ENCODE data around the gene TMEM208. TPM values are rescaled to one million over a fixed set of nuclear protein-coding genes. Genes with fewer than 3 reads are reported as not detected.

Gene TMEM208
- total RNA-seq, 1 experiment from 2014 or later: 60.7 TPM

GRCh38 chr16:67256701-67257230, 29.8 kb downstream of the TMEM208 start:
- DNase-seq (ENCODE audit: low read depth, low spot score): no peak
- in situ Hi-C loops (cut with HindIII; ENCODE audit: low pct_unique_long_range_greater_than_20kb, low sequenced_read_pairs): no loop called here

GRCh38 chr16:67257486-67258160, 30.7 kb downstream of the TMEM208 start:
- in situ Hi-C loops (cut with HindIII; ENCODE audit: low pct_unique_long_range_greater_than_20kb, low sequenced_read_pairs): no loop called here
- no peak for DNase-seq (ENCODE audit: low read depth, low spot score)

DNA sequence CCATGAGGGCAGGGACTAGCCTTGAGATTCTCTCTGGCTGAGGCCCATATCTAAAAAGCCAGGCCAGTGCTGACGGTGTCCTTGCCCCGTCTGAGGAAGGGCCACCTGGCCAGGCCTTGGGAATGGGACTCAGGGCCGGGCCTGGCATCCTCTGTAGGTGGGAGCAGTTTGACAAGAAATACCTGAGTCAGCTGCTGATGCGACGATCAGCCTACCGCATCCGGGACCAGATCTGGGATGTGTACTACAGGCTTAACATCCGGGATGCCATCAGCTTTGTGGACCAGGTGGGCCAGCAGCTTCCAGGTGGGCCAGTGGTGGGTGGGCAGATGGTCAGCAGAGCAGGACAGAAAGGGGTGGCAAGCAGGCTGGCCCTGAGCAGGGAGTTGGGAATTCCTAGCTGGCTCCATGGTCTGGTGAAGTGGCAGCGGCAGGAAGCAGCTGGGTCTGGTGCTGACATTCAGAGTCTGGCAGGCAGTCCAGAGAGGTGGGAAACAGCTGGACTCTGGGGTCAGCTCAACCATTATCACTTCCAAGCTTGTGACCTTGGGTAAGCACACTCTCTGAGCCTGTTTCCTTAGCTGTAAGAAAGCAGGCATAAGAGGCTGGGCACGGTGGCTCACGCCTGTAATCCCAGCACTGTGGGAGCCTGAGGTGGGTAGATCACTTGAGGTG, 31.4 kb downstream of the TMEM208 start:
- in situ Hi-C loops (cut with HindIII; ENCODE audit: low pct_unique_long_range_greater_than_20kb, low sequenced_read_pairs): no loop called here
- no peak for DNase-seq (ENCODE audit: low read depth, low spot score)

DNA sequence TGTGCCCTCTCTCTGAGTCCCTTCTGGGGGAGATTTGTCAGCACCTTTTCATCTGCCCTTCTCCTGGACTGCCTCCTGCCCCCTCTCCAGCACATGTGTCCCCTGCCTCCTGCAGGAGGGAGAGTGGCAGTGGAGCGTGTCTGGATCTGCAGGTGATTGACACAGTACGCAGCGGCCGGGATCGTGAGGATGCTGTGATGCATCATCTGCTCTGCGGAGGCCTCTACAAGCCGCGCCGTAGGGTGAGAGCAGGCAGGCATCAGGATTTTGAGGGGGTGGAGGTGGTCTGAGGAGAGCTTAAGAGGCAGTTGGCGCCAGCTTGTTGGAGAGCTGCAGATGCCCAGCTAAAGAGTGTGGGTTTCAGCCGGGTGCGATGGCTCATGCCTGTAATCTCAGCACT, 32.8 kb downstream of the TMEM208 start:
- DNase-seq (ENCODE audit: low read depth, low spot score): no peak
- in situ Hi-C loops (cut with HindIII; ENCODE audit: low pct_unique_long_range_greater_than_20kb, low sequenced_read_pairs): no loop called here

DNA sequence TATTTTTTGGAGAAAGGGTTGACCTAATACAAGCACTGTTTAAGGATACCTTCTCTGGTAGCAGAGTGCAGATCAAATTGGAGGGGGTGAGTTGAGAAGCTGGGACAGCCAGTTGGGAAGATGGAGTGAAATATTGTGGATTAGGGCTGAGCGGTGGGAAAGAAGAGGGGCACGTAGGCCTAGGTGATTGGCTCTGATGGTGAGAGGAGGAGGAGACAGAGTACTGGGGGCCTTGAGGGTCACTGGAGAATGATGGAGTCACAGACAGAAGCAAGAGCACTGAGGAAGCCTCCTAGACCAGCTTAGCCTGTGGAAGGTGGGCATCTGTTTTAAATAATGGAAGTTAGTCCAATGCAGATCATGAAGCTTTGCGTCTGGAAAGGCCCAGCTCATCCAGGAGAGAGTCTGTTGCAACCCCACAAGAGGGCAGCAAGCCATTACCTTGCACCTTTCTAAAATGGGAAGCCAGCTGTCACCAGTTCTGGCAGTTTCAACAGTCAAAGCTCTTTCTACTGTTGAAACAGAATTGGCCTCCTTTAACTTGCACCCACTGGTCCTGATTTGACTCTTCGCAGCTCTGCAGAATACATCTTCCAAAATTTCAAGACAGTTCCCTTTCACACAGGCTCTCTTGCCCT, 33.6 kb downstream of the TMEM208 start:
- in situ Hi-C loops (cut with HindIII; ENCODE audit: low pct_unique_long_range_greater_than_20kb, low sequenced_read_pairs): no loop called here
- peak; percentile 53 for DNase-seq (ENCODE audit: low read depth, low spot score)

DNA sequence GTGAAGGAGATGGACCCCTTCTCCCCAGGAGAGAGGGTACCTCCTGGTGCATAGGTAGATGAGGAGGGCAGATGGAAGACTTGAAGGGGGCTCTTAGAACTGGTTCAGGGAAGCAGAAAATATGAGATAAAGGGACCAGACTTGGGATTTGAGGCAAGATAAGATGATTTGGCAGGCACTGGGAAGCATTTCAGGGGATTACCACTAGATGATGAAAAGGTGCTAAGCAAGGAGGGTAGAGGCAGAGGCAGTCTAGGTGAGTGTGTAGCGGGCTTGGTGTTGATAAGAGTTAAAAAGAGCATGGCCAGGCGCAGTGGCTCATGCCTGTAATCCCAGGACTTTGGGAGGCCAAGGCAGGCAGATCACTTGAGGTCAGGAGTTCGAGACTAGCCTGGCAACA, 36.3 kb downstream of the TMEM208 start:
- in situ Hi-C loops (cut with HindIII; ENCODE audit: low pct_unique_long_range_greater_than_20kb, low sequenced_read_pairs): no loop called here
- DNase-seq (ENCODE audit: low read depth, low spot score): no peak

- DNase-seq (ENCODE audit: low read depth, low spot score): no peak
- in situ Hi-C loops (cut with HindIII; ENCODE audit: low pct_unique_long_range_greater_than_20kb, low sequenced_read_pairs): no loop called here
These were observed 37.3 kb downstream of the TMEM208 start for GRCh38 chr16:67264277-67264676.

DNA sequence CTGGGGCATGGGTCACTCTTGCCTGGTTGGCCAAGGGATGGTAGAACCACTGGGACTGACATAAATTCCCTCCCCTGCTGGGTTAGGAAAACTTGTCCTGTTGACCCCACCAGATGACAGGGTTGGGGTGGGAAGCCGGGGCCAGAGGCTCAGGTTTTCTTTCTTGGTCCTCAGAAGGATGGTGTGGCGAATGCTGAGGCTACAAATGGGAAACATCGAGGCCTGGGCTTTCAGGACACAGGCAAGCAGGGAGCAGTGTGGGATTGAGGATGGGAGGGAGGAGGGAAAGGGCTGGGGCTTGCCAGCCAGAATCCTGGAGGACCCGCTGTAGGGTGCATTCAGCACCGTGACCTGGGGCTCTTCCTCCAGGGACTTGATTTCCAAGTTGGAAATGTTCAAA, 37.9 kb downstream of the TMEM208 start:
- in situ Hi-C loops (cut with HindIII; ENCODE audit: low pct_unique_long_range_greater_than_20kb, low sequenced_read_pairs): no loop called here
- no peak for DNase-seq (ENCODE audit: low read depth, low spot score)

- DNase-seq (ENCODE audit: low read depth, low spot score): no peak
- in situ Hi-C loops (cut with HindIII; ENCODE audit: low pct_unique_long_range_greater_than_20kb, low sequenced_read_pairs): no loop called here
These were observed 38.9 kb downstream of the TMEM208 start for GRCh38 chr16:67265834-67266233.

GRCh38 chr16:67268136-67268579, 41.2 kb downstream of the TMEM208 start:
- in situ Hi-C loops (cut with HindIII; ENCODE audit: low pct_unique_long_range_greater_than_20kb, low sequenced_read_pairs): no loop called here
- no peak for DNase-seq (ENCODE audit: low read depth, low spot score)

DNA sequence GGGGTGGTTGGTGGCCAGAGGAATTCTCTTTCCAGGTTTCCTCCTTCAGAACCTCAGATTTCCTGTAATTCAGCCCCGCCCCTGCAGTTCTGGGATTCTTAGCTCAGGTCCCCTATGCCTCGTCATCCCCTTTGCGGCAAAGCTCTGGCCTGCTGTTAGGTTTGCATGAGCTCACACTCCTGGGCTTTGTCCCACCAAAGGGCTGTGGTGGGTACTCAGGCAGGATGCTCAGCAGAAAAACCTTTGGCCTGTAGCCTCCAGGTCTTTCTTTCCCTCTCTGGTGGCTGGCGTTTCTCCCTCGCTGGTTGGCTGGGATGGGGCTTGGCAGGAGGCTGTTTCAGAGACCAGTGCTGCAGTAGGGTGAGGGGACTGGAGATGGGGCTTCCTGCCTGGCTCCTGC, 42.8 kb downstream of the TMEM208 start:
- in situ Hi-C loops (cut with HindIII; ENCODE audit: low pct_unique_long_range_greater_than_20kb, low sequenced_read_pairs): no loop called here
- DNase-seq (ENCODE audit: low read depth, low spot score): no peak

GRCh38 chr16:67270931-67271338, 44.0 kb downstream of the TMEM208 start:
- in situ Hi-C loops (cut with HindIII; ENCODE audit: low pct_unique_long_range_greater_than_20kb, low sequenced_read_pairs): no loop called here
- no peak for DNase-seq (ENCODE audit: low read depth, low spot score)

DNA sequence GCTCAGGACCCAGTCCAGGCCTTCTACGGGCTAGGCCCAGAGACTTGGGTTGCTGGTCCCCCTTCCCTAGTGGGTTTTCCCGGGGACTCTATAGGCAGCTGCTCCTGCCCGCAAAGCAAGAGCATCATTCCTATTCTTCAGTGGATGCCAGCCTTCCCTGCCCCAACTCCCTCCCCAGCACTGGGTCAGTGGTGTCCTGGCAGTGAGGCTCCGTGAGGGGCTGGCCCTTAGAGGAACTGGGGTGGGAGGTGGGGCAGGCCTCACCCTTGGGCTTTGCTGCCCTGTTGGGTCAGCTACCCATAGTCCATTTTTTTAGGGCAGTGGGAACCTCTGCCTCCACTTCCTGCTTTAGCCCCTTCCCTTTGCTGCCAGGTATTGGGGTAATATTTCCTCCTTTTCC, 44.5 kb downstream of the TMEM208 start:
- DNase-seq (ENCODE audit: low read depth, low spot score): no peak
- in situ Hi-C loops (cut with HindIII; ENCODE audit: low pct_unique_long_range_greater_than_20kb, low sequenced_read_pairs): no loop called here

- in situ Hi-C loops (cut with HindIII; ENCODE audit: low pct_unique_long_range_greater_than_20kb, low sequenced_read_pairs): no loop called here
- no peak for DNase-seq (ENCODE audit: low read depth, low spot score)
These were observed 48.4 kb downstream of the TMEM208 start for GRCh38 chr16:67275321-67275720.

GRCh38 chr16:67277294-67277998, 50.5 kb downstream of the TMEM208 start:
- no peak for DNase-seq (ENCODE audit: low read depth, low spot score)
- in situ Hi-C loops (cut with HindIII; ENCODE audit: low pct_unique_long_range_greater_than_20kb, low sequenced_read_pairs): no loop called here

DNA sequence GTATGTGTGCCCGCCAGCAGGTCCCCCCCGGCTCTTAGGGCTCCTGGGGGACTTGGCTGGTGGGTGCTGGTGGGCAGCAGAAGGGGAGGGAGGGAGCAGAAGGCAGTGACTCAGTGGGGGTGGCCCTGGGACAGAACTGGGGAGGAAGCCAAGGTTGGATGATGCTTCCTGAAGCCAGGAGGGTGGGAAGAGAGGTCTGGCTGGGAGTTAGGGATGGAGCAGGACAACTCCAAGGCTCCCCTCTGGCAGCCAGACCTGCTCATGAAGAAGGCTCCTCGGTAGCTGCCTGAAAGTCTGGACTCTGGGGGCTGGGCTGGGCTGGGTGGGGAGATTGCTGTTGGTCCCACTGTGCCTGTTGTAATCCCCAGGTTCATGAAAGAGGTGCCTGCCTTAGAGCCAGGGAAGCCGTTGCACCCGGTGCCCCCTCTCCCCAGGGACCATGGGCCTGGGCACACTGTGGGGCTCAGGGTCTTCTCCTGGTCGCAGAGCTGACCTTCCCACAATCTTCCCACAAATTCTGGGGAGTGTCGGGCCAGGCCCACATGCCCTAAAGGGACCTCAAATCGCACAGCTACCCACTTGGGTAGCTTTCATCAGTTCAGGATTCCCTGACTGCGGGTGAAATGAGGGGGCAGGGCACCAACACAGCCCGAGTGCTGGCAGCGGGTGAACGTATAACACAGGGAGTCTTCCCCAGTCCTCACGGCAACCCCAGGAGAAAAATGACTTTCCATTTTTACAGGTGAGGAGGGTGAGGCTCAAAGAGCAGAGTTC, 51.3 kb downstream of the TMEM208 start:
- DNase-seq (ENCODE audit: low read depth, low spot score): no peak
- in situ Hi-C loops (cut with HindIII; ENCODE audit: low pct_unique_long_range_greater_than_20kb, low sequenced_read_pairs): no loop called here
